ENCODE data around the gene FIGNL1. TPM values are rescaled to one million over a fixed set of nuclear protein-coding genes. Genes with fewer than 3 reads are reported as not detected.
"Not testable (repeated sequence)": the region's sequence is repeated elsewhere in the genome, so short reads cannot be mapped to it uniquely, and the experiment has no call there.

The FIGNL1 gene
- polyA plus RNA-seq, 4 donors: 1.9 to 20.2 (median 4.4) TPM

GRCh38 chr7:50469181-50469580 lies 19.0 kb upstream of the FIGNL1 start:
- Histone ChIP-seq H3K27ac (ENCODE audit: low read depth in 1 of 3, low read length in 2 of 3) (no peak overlapping the region), H3K27me3 (ENCODE audit: control insufficient read depth in 3 of 3, insufficient read depth in 3 of 3, low read length in 3 of 3) (no peaks in the 10 kb centered on the region), H3K9me3 (ENCODE audit: control insufficient read depth in 2 of 2, insufficient read depth in 1 of 2, low read depth in 1 of 2, low read length in 1 of 2) (no peaks in the 10 kb centered on the region), H3K36me3 (ENCODE audit: control insufficient read depth in 3 of 3, insufficient read depth in 2 of 3, low read depth in 1 of 3, low read length in 3 of 3) (peaks cover 0 to 74% (median 8%) of the 10 kb centered on the region in 3 donors), H3K4me3 (ENCODE audit: low read depth in 1 of 3, low read length in 3 of 3) (no peak overlapping the region), H3K4me1 (ENCODE audit: control insufficient read depth in 3 of 3, insufficient read depth in 2 of 3, low read depth in 1 of 3, low read length in 2 of 3) (peaks cover 0 to 6% (median 0%) of the 10 kb centered on the region in 3 donors)
- FAIRE-seq (no peak), DNase-seq (no peak)
- WGBS, 3 donors: 88 to 97% (median 96%) methylated on average over 4 of the region's 4 CpGs

GRCh38 chr7:50467817-50468610 lies 17.9 kb upstream of the FIGNL1 start:
- Histone ChIP-seq H3K9me3 (ENCODE audit: control insufficient read depth in 2 of 2, insufficient read depth in 1 of 2, low read depth in 1 of 2, low read length in 1 of 2) (no peaks in the 10 kb centered on the region), H3K27ac (ENCODE audit: low read depth in 1 of 3, low read length in 2 of 3) (no peak overlapping the region), H3K4me3 (ENCODE audit: low read depth in 1 of 3, low read length in 3 of 3) (no peak overlapping the region), H3K4me1 (ENCODE audit: control insufficient read depth in 3 of 3, insufficient read depth in 2 of 3, low read depth in 1 of 3, low read length in 2 of 3) (peaks cover 0 to 6% (median 0%) of the 10 kb centered on the region in 3 donors), H3K36me3 (ENCODE audit: control insufficient read depth in 3 of 3, insufficient read depth in 2 of 3, low read depth in 1 of 3, low read length in 3 of 3) (peaks cover 0 to 72% (median 8%) of the 10 kb centered on the region in 3 donors), H3K27me3 (ENCODE audit: control insufficient read depth in 3 of 3, insufficient read depth in 3 of 3, low read length in 3 of 3) (no peaks in the 10 kb centered on the region)
- DNase-seq (peak; percentile 76 to 86), FAIRE-seq (no peak)
- WGBS, 3 donors: 14 to 17% (median 15%) methylated on average over 30 of the region's 30 CpGs

GRCh38 chr7:50466815-50467585 lies 16.9 kb upstream of the FIGNL1 start:
- no peak for DNase-seq
- FAIRE-seq: no peak
- peaks cover 0 to 6% (median 0%) of the 10 kb centered on the region in 3 donors for H3K4me1 ChIP-seq (ENCODE audit: control insufficient read depth in 3 of 3, insufficient read depth in 2 of 3, low read depth in 1 of 3, low read length in 2 of 3)
- H3K9me3 ChIP-seq (ENCODE audit: control insufficient read depth in 2 of 2, insufficient read depth in 1 of 2, low read depth in 1 of 2, low read length in 1 of 2): no peaks in the 10 kb centered on the region
- H3K27me3 ChIP-seq (ENCODE audit: control insufficient read depth in 3 of 3, insufficient read depth in 3 of 3, low read length in 3 of 3): no peaks in the 10 kb centered on the region
- WGBS, 3 donors: 96 to 97% (median 97%) methylated on average over 11 of the region's 11 CpGs
- H3K27ac ChIP-seq (ENCODE audit: low read depth in 1 of 3, low read length in 2 of 3): no peak overlapping the region
- peaks cover 0 to 66% (median 8%) of the 10 kb centered on the region in 3 donors for H3K36me3 ChIP-seq (ENCODE audit: control insufficient read depth in 3 of 3, insufficient read depth in 2 of 3, low read depth in 1 of 3, low read length in 3 of 3)
- no peak overlapping the region for H3K4me3 ChIP-seq (ENCODE audit: low read depth in 1 of 3, low read length in 3 of 3)

GRCh38 chr7:50463035-50463434 lies 12.9 kb upstream of the FIGNL1 start:
- WGBS, 3 donors: 90 to 97% (median 95%) methylated on average over 13 of the region's 13 CpGs
- DNase-seq: no peak
- Histone ChIP-seq H3K27me3 (ENCODE audit: control insufficient read depth in 3 of 3, insufficient read depth in 3 of 3, low read length in 3 of 3) (no peaks in the 10 kb centered on the region), H3K27ac (ENCODE audit: low read depth in 1 of 3, low read length in 2 of 3) (no peak overlapping the region), H3K9me3 (ENCODE audit: control insufficient read depth in 2 of 2, insufficient read depth in 1 of 2, low read depth in 1 of 2, low read length in 1 of 2) (peaks cover 0 to 5% of the 10 kb centered on the region in 2 donors), H3K36me3 (ENCODE audit: control insufficient read depth in 3 of 3, insufficient read depth in 2 of 3, low read depth in 1 of 3, low read length in 3 of 3) (peaks cover 0 to 46% (median 8%) of the 10 kb centered on the region in 3 donors), H3K4me3 (ENCODE audit: low read depth in 1 of 3, low read length in 3 of 3) (no peak overlapping the region), H3K4me1 (ENCODE audit: control insufficient read depth in 3 of 3, insufficient read depth in 2 of 3, low read depth in 1 of 3, low read length in 2 of 3) (peaks cover 0 to 3% (median 0%) of the 10 kb centered on the region in 3 donors)
- no peak for FAIRE-seq

- FAIRE-seq (no peak), DNase-seq (no peak)
- Histone ChIP-seq H3K4me3 (ENCODE audit: low read depth in 1 of 3, low read length in 3 of 3) (no peak overlapping the region), H3K27me3 (ENCODE audit: control insufficient read depth in 3 of 3, insufficient read depth in 3 of 3, low read length in 3 of 3) (no peaks in the 10 kb centered on the region), H3K4me1 (ENCODE audit: control insufficient read depth in 3 of 3, insufficient read depth in 2 of 3, low read depth in 1 of 3, low read length in 2 of 3) (no peaks in the 10 kb centered on the region), H3K27ac (ENCODE audit: low read depth in 1 of 3, low read length in 2 of 3) (no peak overlapping the region), H3K36me3 (ENCODE audit: control insufficient read depth in 3 of 3, insufficient read depth in 2 of 3, low read depth in 1 of 3, low read length in 3 of 3) (peaks cover 0 to 44% (median 8%) of the 10 kb centered on the region in 3 donors), H3K9me3 (ENCODE audit: control insufficient read depth in 2 of 2, insufficient read depth in 1 of 2, low read depth in 1 of 2, low read length in 1 of 2) (peaks cover 0 to 5% of the 10 kb centered on the region in 2 donors)
- 71 to 95% (median 71%) methylated on average over 4 of the region's 4 CpGs for WGBS, 3 donors
Measured at GRCh38 chr7:50462361-50462760, 12.2 kb upstream of the FIGNL1 start.

GRCh38 chr7:50461695-50462094 lies 11.5 kb upstream of the FIGNL1 start:
- Histone ChIP-seq H3K36me3 (ENCODE audit: control insufficient read depth in 3 of 3, insufficient read depth in 2 of 3, low read depth in 1 of 3, low read length in 3 of 3) (peaks cover 0 to 42% (median 5%) of the 10 kb centered on the region in 3 donors), H3K27me3 (ENCODE audit: control insufficient read depth in 3 of 3, insufficient read depth in 3 of 3, low read length in 3 of 3) (no peaks in the 10 kb centered on the region), H3K27ac (ENCODE audit: low read depth in 1 of 3, low read length in 2 of 3) (no peak overlapping the region), H3K9me3 (ENCODE audit: control insufficient read depth in 2 of 2, insufficient read depth in 1 of 2, low read depth in 1 of 2, low read length in 1 of 2) (peaks cover 0 to 5% of the 10 kb centered on the region in 2 donors), H3K4me1 (ENCODE audit: control insufficient read depth in 3 of 3, insufficient read depth in 2 of 3, low read depth in 1 of 3, low read length in 2 of 3) (peaks cover 0 to 2% (median 0%) of the 10 kb centered on the region in 3 donors), H3K4me3 (ENCODE audit: low read depth in 1 of 3, low read length in 3 of 3) (no peak overlapping the region)
- FAIRE-seq (no peak), DNase-seq (no peak)
- WGBS, 3 donors: 94 to 100% (median 97%) methylated on average over 1 of the region's 1 CpG

- H3K4me3 ChIP-seq (ENCODE audit: low read depth in 1 of 3, low read length in 3 of 3); DNase-seq; H3K27ac ChIP-seq (ENCODE audit: low read depth in 1 of 3, low read length in 2 of 3); H3K4me1 ChIP-seq (ENCODE audit: control insufficient read depth in 3 of 3, insufficient read depth in 2 of 3, low read depth in 1 of 3, low read length in 2 of 3); H3K27me3 ChIP-seq (ENCODE audit: control insufficient read depth in 3 of 3, insufficient read depth in 3 of 3, low read length in 3 of 3); FAIRE-seq; H3K9me3 ChIP-seq (ENCODE audit: control insufficient read depth in 2 of 2, insufficient read depth in 1 of 2, low read depth in 1 of 2, low read length in 1 of 2): not testable (repeated sequence)
- peaks cover 0 to 24% (median 0%) of the 10 kb centered on the region in 3 donors for H3K36me3 ChIP-seq (ENCODE audit: control insufficient read depth in 3 of 3, insufficient read depth in 2 of 3, low read depth in 1 of 3, low read length in 3 of 3)
- 97 to 99% (median 98%) methylated on average over 16 to 25 of the region's 27 CpGs for WGBS, 3 donors
Measured at GRCh38 chr7:50459183-50459582, 9.0 kb upstream of the FIGNL1 start.

- not testable (repeated sequence) for H3K27ac ChIP-seq (ENCODE audit: low read depth in 1 of 3, low read length in 2 of 3); H3K27me3 ChIP-seq (ENCODE audit: control insufficient read depth in 3 of 3, insufficient read depth in 3 of 3, low read length in 3 of 3); H3K4me3 ChIP-seq (ENCODE audit: low read depth in 1 of 3, low read length in 3 of 3); FAIRE-seq; H3K9me3 ChIP-seq (ENCODE audit: control insufficient read depth in 2 of 2, insufficient read depth in 1 of 2, low read depth in 1 of 2, low read length in 1 of 2); DNase-seq; H3K4me1 ChIP-seq (ENCODE audit: control insufficient read depth in 3 of 3, insufficient read depth in 2 of 3, low read depth in 1 of 3, low read length in 2 of 3)
- H3K36me3 ChIP-seq (ENCODE audit: control insufficient read depth in 3 of 3, insufficient read depth in 2 of 3, low read depth in 1 of 3, low read length in 3 of 3): peaks cover 0 to 18% (median 0%) of the 10 kb centered on the region in 3 donors
- WGBS, 3 donors: 100% methylated on average over 2 of the region's 4 CpGs; no CpG with 5 or more reads in 2 of the 3 donors
Measured at GRCh38 chr7:50458651-50459050, 8.5 kb upstream of the FIGNL1 start.
